SKM-1 (cell line): ENCODE results near the gene PARP1.

Experiments
- DNase-seq: peaks from one replicate; lab custom pipeline; 2025; ENCODE audit not compliant: unreplicated experiment; lab: John Stamatoyannopoulos, UW

The PARP1 gene

DNA sequence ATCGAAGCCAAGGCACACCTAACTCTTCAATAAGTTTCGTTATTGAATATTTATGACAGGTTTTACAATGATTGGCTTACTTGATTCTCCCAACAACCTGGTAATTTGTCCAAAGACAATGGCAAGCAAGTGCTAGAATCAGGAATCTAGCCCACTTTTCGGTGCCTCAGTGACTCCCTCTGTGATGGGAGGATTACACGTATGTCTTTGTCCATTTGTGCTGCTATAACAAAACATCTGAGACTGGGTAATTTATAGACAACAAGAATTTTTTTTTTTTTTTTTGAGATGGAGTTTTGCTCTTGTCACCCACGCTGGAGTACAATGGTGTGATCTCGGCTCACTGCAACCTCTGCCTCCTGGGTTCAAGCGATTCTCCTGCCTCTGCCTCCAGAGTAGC lies 96.5 kb downstream of the PARP1 start:
- DNase-seq: no peak
